GM12878 (cell line): ENCODE data around the gene LPGAT1.

Experiments
- CREB1 ChIP-seq: IDR thresholded peaks from 2 replicates; pipeline ENCODE4 v1.6.1; 2012; ENCODE audit warnings: low read depth, mild to moderate bottlenecking, inconsistent platforms
- EGR1 ChIP-seq, 2 experiments: IDR thresholded peaks; 1 replicate in 1 of 2; 2 replicates in 1 of 2; pipeline ENCODE4 v1.6.1; 2011 to 2012; ENCODE audit warnings: low read depth in 2 of 2, low read length in 2 of 2, borderline replicate concordance in 1 of 2, mild to moderate bottlenecking in 1 of 2, moderate library complexity in 1 of 2
- POLR2AphosphoS2 ChIP-seq: IDR thresholded peaks from 2 replicates; pipeline ENCODE4 v1.6.1; 2011; ENCODE audit warnings: low read depth, mild to moderate bottlenecking, low read length, improper control_type of control experiment, moderate library complexity
- TF ChIP-seq, protein P1 (sequence below): IDR thresholded peaks from 2 replicates; pipeline ENCODE4 v1.6.1; 2012; ENCODE audit warnings: low read length, inconsistent platforms
- TF ChIP-seq, protein P2 (sequence below), 3 experiments: IDR thresholded peaks in 2 of 3; conservative IDR thresholded peaks in 1 of 3; 2 replicates each; pipeline ENCODE4 v1.5.1; 2011; ENCODE audit warnings: low read depth in 3 of 3, low read length in 3 of 3, mild to moderate bottlenecking in 3 of 3, control low read depth in 2 of 3, moderate library complexity in 2 of 3, inconsistent platforms in 1 of 3, mixed read lengths in 1 of 3; ENCODE audit not compliant: control insufficient read depth in 2 of 3, insufficient read depth in 1 of 3; ENCODE audit errors: extremely low read depth in 1 of 3

DNA sequence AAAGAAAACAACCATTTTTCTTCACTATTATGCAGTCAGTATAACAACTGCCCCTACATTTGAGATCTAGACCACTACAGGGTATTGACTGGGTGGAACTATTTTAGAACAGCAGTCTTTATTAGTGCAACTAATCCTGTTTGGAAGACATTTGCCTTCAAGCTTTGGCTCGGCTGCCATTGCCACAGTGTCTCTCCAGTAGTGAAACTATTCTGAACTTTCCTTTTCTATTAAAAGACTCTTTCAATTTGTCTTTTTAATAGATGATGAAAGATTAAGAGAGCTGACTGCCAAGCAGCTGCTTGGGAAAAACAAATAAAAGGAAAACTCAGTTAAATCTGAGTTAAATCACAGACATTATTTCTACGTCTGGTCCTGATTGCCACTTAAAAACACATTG is 49.3 kb downstream of the LPGAT1 start:
- TF ChIP-seq, protein P1, sequence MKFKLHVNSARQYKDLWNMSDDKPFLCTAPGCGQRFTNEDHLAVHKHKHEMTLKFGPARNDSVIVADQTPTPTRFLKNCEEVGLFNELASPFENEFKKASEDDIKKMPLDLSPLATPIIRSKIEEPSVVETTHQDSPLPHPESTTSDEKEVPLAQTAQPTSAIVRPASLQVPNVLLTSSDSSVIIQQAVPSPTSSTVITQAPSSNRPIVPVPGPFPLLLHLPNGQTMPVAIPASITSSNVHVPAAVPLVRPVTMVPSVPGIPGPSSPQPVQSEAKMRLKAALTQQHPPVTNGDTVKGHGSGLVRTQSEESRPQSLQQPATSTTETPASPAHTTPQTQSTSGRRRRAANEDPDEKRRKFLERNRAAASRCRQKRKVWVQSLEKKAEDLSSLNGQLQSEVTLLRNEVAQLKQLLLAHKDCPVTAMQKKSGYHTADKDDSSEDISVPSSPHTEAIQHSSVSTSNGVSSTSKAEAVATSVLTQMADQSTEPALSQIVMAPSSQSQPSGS: no peak
- TF ChIP-seq EGR1 (IDR thresholded peaks at IDR 0.05; ENCODE audit: borderline replicate concordance in 1 of 2, low read depth in 2 of 2, low read length in 2 of 2) (no peak), CREB1 (no peak), POLR2AphosphoS2 (no peak)
- TF ChIP-seq, protein P2, sequence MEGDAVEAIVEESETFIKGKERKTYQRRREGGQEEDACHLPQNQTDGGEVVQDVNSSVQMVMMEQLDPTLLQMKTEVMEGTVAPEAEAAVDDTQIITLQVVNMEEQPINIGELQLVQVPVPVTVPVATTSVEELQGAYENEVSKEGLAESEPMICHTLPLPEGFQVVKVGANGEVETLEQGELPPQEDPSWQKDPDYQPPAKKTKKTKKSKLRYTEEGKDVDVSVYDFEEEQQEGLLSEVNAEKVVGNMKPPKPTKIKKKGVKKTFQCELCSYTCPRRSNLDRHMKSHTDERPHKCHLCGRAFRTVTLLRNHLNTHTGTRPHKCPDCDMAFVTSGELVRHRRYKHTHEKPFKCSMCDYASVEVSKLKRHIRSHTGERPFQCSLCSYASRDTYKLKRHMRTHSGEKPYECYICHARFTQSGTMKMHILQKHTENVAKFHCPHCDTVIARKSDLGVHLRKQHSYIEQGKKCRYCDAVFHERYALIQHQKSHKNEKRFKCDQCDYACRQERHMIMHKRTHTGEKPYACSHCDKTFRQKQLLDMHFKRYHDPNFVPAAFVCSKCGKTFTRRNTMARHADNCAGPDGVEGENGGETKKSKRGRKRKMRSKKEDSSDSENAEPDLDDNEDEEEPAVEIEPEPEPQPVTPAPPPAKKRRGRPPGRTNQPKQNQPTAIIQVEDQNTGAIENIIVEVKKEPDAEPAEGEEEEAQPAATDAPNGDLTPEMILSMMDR (IDR thresholded peaks at IDR 0.05 in 2 of 3, conservative IDR thresholded peaks at IDR 0.05 in 1 of 3; ENCODE audit: control insufficient read depth in 2 of 3, extremely low read depth in 1 of 3, insufficient read depth in 1 of 3, low read depth in 3 of 3, low read length in 3 of 3): no peak
